ENCODE results near the gene EMX2.
"Not testable (repeated sequence)": the region's sequence is repeated elsewhere in the genome, so short reads cannot be mapped to it uniquely, and the experiment has no call there.

EMX2 gene

GRCh38 chr10:117562896-117563737 is 20.6 kb downstream of the EMX2 start:
- DNase-seq = no peak

GRCh38 chr10:117563780-117564179 is 21.2 kb downstream of the EMX2 start:
- no peak for DNase-seq

GRCh38 chr10:117565068-117565467 is 22.5 kb downstream of the EMX2 start:
- DNase-seq = no peak

- no peak for DNase-seq
Measured at GRCh38 chr10:117568334-117568733, 25.8 kb downstream of the EMX2 start.

GRCh38 chr10:117569610-117570390 is 27.3 kb downstream of the EMX2 start:
- DNase-seq = no peak

- no peak for DNase-seq
Measured at GRCh38 chr10:117570880-117571279, 28.3 kb downstream of the EMX2 start.

- DNase-seq = no peak
Measured at GRCh38 chr10:117574498-117575146, 32.1 kb downstream of the EMX2 start.

- no peak for DNase-seq
Measured at GRCh38 chr10:117578490-117578889, 35.9 kb downstream of the EMX2 start.

GRCh38 chr10:117578999-117579590 is 36.5 kb downstream of the EMX2 start:
- no peak for DNase-seq

- DNase-seq = no peak
Measured at GRCh38 chr10:117581961-117582360, 39.4 kb downstream of the EMX2 start.

GRCh38 chr10:117584831-117585230 is 42.3 kb downstream of the EMX2 start:
- not testable (repeated sequence) for DNase-seq

GRCh38 chr10:117587036-117587435 is 44.5 kb downstream of the EMX2 start:
- DNase-seq = no peak

- no peak for DNase-seq
Measured at GRCh38 chr10:117590101-117590875, 47.7 kb downstream of the EMX2 start.

GRCh38 chr10:117591043-117591442 is 48.5 kb downstream of the EMX2 start:
- DNase-seq = no peak

GRCh38 chr10:117594722-117595121 is 52.2 kb downstream of the EMX2 start:
- DNase-seq = no peak

GRCh38 chr10:117596706-117597105 is 54.2 kb downstream of the EMX2 start:
- DNase-seq = no peak

GRCh38 chr10:117597216-117597615 is 54.7 kb downstream of the EMX2 start:
- DNase-seq = no peak
